C4-2B (cell line): Measurements from ENCODE around the gene MPEG1.

Experiments used
- ZFX ChIP-seq: fragments of 450-650 bp; IDR thresholded peaks from 2 replicates; pipeline ENCODE4 v1.6.1; 2017
- TF ChIP-seq, protein P1 (sequence below): fragments of 450-650 bp; conservative IDR thresholded peaks from 2 replicates; pipeline ENCODE4 v1.5.1; 2017; ENCODE audit warnings: mild to moderate bottlenecking

DNA sequence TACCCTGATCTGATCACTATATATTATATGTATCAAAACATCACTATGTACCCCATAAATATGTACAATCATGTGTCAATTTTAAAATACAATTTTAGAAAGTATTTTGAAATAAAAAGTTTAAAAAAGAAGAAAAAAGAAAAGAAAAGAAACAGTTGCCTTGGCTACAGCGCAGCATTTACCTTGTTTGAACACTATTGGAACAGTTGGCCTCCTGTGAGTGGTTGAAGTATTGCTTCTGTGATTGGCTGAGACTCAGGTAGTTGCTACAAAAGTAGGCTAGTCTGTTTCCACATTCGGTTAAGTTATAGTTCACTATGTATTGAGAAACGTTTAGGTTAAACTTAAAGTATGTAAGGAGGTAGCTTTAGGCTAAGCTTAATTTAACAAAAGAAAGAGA, 48.7 kb downstream of the MPEG1 start:
- TF ChIP-seq, protein P1, sequence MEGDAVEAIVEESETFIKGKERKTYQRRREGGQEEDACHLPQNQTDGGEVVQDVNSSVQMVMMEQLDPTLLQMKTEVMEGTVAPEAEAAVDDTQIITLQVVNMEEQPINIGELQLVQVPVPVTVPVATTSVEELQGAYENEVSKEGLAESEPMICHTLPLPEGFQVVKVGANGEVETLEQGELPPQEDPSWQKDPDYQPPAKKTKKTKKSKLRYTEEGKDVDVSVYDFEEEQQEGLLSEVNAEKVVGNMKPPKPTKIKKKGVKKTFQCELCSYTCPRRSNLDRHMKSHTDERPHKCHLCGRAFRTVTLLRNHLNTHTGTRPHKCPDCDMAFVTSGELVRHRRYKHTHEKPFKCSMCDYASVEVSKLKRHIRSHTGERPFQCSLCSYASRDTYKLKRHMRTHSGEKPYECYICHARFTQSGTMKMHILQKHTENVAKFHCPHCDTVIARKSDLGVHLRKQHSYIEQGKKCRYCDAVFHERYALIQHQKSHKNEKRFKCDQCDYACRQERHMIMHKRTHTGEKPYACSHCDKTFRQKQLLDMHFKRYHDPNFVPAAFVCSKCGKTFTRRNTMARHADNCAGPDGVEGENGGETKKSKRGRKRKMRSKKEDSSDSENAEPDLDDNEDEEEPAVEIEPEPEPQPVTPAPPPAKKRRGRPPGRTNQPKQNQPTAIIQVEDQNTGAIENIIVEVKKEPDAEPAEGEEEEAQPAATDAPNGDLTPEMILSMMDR: no peak
- TF ChIP-seq ZFX: no peak
